ENCODE results near the gene NPIPB12.
"Not testable (repeated sequence)": the region's sequence is repeated elsewhere in the genome, so short reads cannot be mapped to it uniquely, and the experiment has no call there.

NPIPB12 gene

DNA sequence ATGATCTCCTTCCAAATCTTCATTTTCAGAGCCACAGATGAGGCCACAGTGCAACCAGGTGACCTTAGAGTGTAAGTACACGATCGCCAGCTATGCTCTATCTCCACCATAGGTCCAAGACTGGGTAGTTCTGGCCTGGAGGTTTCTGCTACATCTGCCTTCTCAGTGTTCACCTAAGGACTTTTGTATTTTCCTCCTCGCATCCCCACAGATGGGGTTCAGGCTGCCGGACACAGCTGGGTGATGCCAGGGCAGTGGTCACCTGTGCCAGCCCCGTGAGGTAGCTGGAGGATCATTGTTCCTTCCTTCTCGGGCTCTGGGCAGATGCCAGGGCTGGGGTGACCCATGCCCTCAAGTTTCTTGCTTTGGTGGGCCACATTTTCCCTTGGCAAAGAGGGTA, at the start of gene NPIPB12:
Gene NPIPB12 (minus strand): TSS at position 101 of the 400 bp plus-strand sequence.
- H3K79me2 ChIP-seq (ENCODE audit: control insufficient read depth, low read length); H4K20me1 ChIP-seq (ENCODE audit: control insufficient read depth, insufficient read depth, low read depth, low read length); H3K9me3 ChIP-seq (ENCODE audit: control insufficient read depth, insufficient read depth, low read length); H3K27me3 ChIP-seq (ENCODE audit: control insufficient read depth, low read length); H3K4me2 ChIP-seq (ENCODE audit: low read length); H3K9me2 ChIP-seq (replicated peaks; ENCODE audit: control insufficient read depth, low read length); H3K36me3 ChIP-seq (ENCODE audit: control insufficient read depth, low read length); H3K4me1 ChIP-seq (ENCODE audit: control insufficient read depth, low read length); H3K4me3 ChIP-seq (ENCODE audit: low read length); H3K27ac ChIP-seq (ENCODE audit: low read depth, low read length); H3F3A ChIP-seq (ENCODE audit: control insufficient read depth, insufficient read depth): not testable (repeated sequence)

DNA sequence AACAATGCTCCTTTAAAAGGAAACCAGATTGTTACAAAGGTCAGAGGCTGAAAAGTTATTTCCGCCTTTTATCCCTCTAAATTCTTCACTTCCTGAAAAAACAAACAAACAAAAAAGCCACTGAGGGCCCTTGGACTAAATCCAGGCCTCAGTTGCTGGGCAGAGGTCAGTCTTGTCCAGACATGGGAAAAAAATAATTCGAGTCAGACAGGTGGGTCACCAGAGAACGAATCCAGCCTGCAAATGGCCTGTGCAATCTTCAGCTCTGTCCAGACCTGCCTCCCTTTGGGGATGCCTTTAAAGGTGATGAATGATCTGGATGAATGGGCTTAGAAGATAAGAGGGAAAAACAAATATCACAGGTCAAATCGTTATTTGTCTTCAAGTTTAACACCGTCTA, 15.3 kb upstream of the NPIPB12 start:
- H3K27me3 ChIP-seq (ENCODE audit: control insufficient read depth, low read length); H3K27ac ChIP-seq (ENCODE audit: low read depth, low read length); H3K36me3 ChIP-seq (ENCODE audit: control insufficient read depth, low read length); H3K4me2 ChIP-seq (ENCODE audit: low read length); H3K9me2 ChIP-seq (replicated peaks; ENCODE audit: control insufficient read depth, low read length); H3K9me3 ChIP-seq (ENCODE audit: control insufficient read depth, insufficient read depth, low read length); H3K4me1 ChIP-seq (ENCODE audit: control insufficient read depth, low read length); H4K20me1 ChIP-seq (ENCODE audit: control insufficient read depth, insufficient read depth, low read depth, low read length); H3F3A ChIP-seq (ENCODE audit: control insufficient read depth, insufficient read depth); H3K79me2 ChIP-seq (ENCODE audit: control insufficient read depth, low read length); H3K4me3 ChIP-seq (ENCODE audit: low read length): not testable (repeated sequence)

DNA sequence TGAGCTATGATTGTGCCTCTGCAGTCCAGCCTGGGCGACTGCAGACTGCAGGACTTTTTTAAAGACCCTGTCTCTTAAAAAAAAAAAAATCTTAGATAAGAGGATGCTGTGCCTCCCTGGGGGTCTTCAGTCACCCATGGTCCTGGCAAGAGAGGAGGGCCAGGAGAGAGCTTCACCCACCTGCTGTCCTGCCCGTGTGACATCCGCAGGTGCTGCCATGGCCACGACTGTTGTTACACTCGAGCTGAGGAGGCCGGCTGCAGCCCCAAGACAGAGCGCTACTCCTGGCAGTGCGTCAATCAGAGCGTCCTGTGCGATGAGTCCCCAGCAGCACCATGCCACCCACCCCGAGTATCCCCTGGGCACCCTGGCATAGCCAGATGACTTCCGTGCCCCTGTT, 23.9 kb downstream of the NPIPB12 start:
- Histone ChIP-seq H3K27ac (ENCODE audit: low read depth, low read length) (peak overlapping the region; percentile 60), H3K4me2 (ENCODE audit: low read length) (0 out of 2 replicates have a peak overlapping the region, but pooled peaks have one; percentile 27)
- not testable (repeated sequence) for H3F3A ChIP-seq (ENCODE audit: control insufficient read depth, insufficient read depth); H3K9me2 ChIP-seq (replicated peaks; ENCODE audit: control insufficient read depth, low read length); H4K20me1 ChIP-seq (ENCODE audit: control insufficient read depth, insufficient read depth, low read depth, low read length); H3K4me1 ChIP-seq (ENCODE audit: control insufficient read depth, low read length); H3K79me2 ChIP-seq (ENCODE audit: control insufficient read depth, low read length); H3K9me3 ChIP-seq (ENCODE audit: control insufficient read depth, insufficient read depth, low read length); H3K36me3 ChIP-seq (ENCODE audit: control insufficient read depth, low read length); H3K27me3 ChIP-seq (ENCODE audit: control insufficient read depth, low read length); H3K4me3 ChIP-seq (ENCODE audit: low read length)

- H3K27ac ChIP-seq (ENCODE audit: low read depth, low read length); H3K9me3 ChIP-seq (ENCODE audit: control insufficient read depth, insufficient read depth, low read length); H3K4me3 ChIP-seq (ENCODE audit: low read length); H3K36me3 ChIP-seq (ENCODE audit: control insufficient read depth, low read length); H4K20me1 ChIP-seq (ENCODE audit: control insufficient read depth, insufficient read depth, low read depth, low read length); H3K79me2 ChIP-seq (ENCODE audit: control insufficient read depth, low read length); H3K9me2 ChIP-seq (replicated peaks; ENCODE audit: control insufficient read depth, low read length); H3K27me3 ChIP-seq (ENCODE audit: control insufficient read depth, low read length); H3F3A ChIP-seq (ENCODE audit: control insufficient read depth, insufficient read depth); H3K4me2 ChIP-seq (ENCODE audit: low read length); H3K4me1 ChIP-seq (ENCODE audit: control insufficient read depth, low read length): not testable (repeated sequence)
Measured at GRCh38 chr16:29472065-29472464, 34.1 kb downstream of the NPIPB12 start.

- not testable (repeated sequence) for H3K27me3 ChIP-seq (ENCODE audit: control insufficient read depth, low read length); H3K4me1 ChIP-seq (ENCODE audit: control insufficient read depth, low read length); H4K20me1 ChIP-seq (ENCODE audit: control insufficient read depth, insufficient read depth, low read depth, low read length); H3K4me3 ChIP-seq (ENCODE audit: low read length); H3K27ac ChIP-seq (ENCODE audit: low read depth, low read length); H3K79me2 ChIP-seq (ENCODE audit: control insufficient read depth, low read length); H3K9me3 ChIP-seq (ENCODE audit: control insufficient read depth, insufficient read depth, low read length); H3K9me2 ChIP-seq (replicated peaks; ENCODE audit: control insufficient read depth, low read length); H3K36me3 ChIP-seq (ENCODE audit: control insufficient read depth, low read length); H3F3A ChIP-seq (ENCODE audit: control insufficient read depth, insufficient read depth)
- peak overlapping the region; percentile 37; the same call in 1 of the 2 replicates for H3K4me2 ChIP-seq (ENCODE audit: low read length)
Measured at GRCh38 chr16:29469660-29470059, 36.5 kb downstream of the NPIPB12 start.

DNA sequence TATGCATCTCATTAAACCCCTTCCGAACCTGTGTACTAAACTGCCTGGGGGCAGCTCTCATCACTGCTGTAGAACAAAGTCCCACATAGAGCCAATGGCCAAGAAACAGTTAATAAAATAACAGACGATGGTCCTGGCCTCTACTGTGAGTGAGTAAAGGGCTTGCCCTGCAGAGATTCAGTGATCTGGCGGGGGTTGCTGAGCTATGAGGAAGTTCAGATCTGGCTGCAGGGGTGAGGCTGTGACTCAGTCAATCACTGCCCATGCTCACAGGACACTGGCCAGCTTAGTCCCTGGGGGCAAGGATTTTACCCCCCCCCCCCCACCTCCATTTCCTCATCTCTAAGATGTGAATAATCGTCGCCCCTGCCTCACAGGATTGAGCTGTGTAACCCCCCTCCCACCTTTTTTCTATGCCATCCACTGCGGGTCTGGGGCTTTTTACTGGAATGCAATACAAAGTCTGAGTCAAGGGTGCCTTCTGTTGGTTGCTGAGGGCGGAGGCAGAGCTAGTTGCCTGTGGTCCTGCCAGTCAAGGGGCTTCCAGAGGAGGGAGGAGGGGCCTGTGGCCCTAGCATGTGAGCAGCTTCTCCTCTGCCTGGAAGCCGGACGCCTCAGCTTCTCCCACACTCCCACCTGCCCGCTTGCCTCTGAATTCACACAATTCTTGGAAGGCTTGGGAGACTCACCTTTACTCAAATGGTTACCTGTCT, 38.4 kb downstream of the NPIPB12 start:
- H3K9me2 ChIP-seq (replicated peaks; ENCODE audit: control insufficient read depth, low read length); H3K36me3 ChIP-seq (ENCODE audit: control insufficient read depth, low read length); H3K4me1 ChIP-seq (ENCODE audit: control insufficient read depth, low read length); H3K9me3 ChIP-seq (ENCODE audit: control insufficient read depth, insufficient read depth, low read length); H4K20me1 ChIP-seq (ENCODE audit: control insufficient read depth, insufficient read depth, low read depth, low read length); H3F3A ChIP-seq (ENCODE audit: control insufficient read depth, insufficient read depth); H3K4me3 ChIP-seq (ENCODE audit: low read length); H3K79me2 ChIP-seq (ENCODE audit: control insufficient read depth, low read length); H3K27me3 ChIP-seq (ENCODE audit: control insufficient read depth, low read length); H3K4me2 ChIP-seq (ENCODE audit: low read length); H3K27ac ChIP-seq (ENCODE audit: low read depth, low read length): not testable (repeated sequence)

- H3K27me3 ChIP-seq (ENCODE audit: control insufficient read depth, low read length); H3K36me3 ChIP-seq (ENCODE audit: control insufficient read depth, low read length); H3K27ac ChIP-seq (ENCODE audit: low read depth, low read length); H3K9me3 ChIP-seq (ENCODE audit: control insufficient read depth, insufficient read depth, low read length); H3K4me3 ChIP-seq (ENCODE audit: low read length); H3K4me1 ChIP-seq (ENCODE audit: control insufficient read depth, low read length); H3K79me2 ChIP-seq (ENCODE audit: control insufficient read depth, low read length); H3K4me2 ChIP-seq (ENCODE audit: low read length); H3K9me2 ChIP-seq (replicated peaks; ENCODE audit: control insufficient read depth, low read length); H3F3A ChIP-seq (ENCODE audit: control insufficient read depth, insufficient read depth); H4K20me1 ChIP-seq (ENCODE audit: control insufficient read depth, insufficient read depth, low read depth, low read length): not testable (repeated sequence)
Measured at GRCh38 chr16:29466904-29467303, 39.3 kb downstream of the NPIPB12 start.

DNA sequence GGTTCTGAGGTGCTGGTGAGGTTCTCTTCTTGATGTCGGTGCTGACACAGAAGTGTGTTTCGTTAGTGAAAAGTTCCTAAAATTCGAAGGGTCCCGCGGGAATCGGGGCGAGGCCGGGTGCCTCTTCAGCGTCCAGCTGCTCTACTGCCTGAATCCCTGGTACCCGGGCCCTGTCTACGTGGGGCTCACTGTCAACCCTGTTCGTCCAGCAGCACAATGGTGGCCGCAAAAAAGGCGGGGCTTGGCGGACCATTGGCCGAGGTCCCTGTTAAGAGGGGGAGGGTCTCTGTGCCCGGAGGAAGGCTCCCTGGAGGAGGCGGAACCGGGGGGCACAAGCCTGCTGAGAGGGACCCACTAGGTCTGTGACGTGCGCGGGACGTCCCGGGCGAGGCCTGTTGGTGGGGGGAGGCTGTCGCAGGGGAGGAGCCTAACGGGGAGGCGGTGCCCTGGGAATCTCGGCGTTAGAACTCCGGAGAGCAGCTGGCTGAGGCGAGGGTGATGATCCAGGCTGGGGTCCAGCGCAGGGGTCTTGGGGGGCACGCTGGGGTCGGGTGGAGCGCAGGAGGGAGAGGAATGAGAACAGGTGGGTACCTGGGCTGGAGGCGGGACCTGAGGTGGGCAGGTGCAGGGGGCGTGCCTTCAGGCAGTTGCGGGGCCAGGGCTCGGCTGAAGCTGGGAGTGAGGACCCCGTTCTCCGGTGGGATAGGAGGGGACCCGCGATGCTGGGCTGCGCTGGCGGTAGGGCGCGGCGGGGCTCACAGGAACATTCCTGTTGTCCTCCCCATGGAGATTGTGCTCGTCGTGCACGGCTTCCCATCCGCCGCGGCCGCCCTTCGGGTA, 40.0 kb downstream of the NPIPB12 start:
- not testable (repeated sequence) for H3K4me1 ChIP-seq (ENCODE audit: control insufficient read depth, low read length); H3K4me3 ChIP-seq (ENCODE audit: low read length); H3K36me3 ChIP-seq (ENCODE audit: control insufficient read depth, low read length); H3K79me2 ChIP-seq (ENCODE audit: control insufficient read depth, low read length); H4K20me1 ChIP-seq (ENCODE audit: control insufficient read depth, insufficient read depth, low read depth, low read length); H3K4me2 ChIP-seq (ENCODE audit: low read length); H3K27ac ChIP-seq (ENCODE audit: low read depth, low read length); H3F3A ChIP-seq (ENCODE audit: control insufficient read depth, insufficient read depth); H3K27me3 ChIP-seq (ENCODE audit: control insufficient read depth, low read length); H3K9me2 ChIP-seq (replicated peaks; ENCODE audit: control insufficient read depth, low read length); H3K9me3 ChIP-seq (ENCODE audit: control insufficient read depth, insufficient read depth, low read length)

Measured in DOHH2 (cell line).